Endothelial cell of umbilical vein (primary cell): ENCODE data around the gene AUTS2. TPM values are rescaled to one million over a fixed set of nuclear protein-coding genes. Genes with fewer than 3 reads are reported as not detected.

Experiments
- BruUV-seq: library from RNA; stranded (reverse); fragments of 400-500 nt; replicated peaks from 2 replicates; lab custom pipeline; 2021; lab: Mats Ljungman, UMichigan
- CTCF ChIA-PET: fragments of 300-600, 350-600 bp; sonication (Branson Sonifier 250); formaldehyde crosslinking; loops from one replicate; lab custom pipeline; 2021; ENCODE audit warnings: antibody characterized with exemption, inconsistent platforms; lab: Charles Lee
- POLR2A ChIA-PET: fragments of 300-600, 350-600 bp; sonication (Branson Sonifier 250); formaldehyde crosslinking; loops from one replicate; lab custom pipeline; 2021; ENCODE audit warnings: antibody characterized with exemption, inconsistent platforms; lab: Charles Lee
- DNase-seq: peaks from one replicate; pipeline ENCODE4 v3.0.0-alpha.2; 2011; ENCODE audit warnings: low read depth, low spot score
- FAIRE-seq: peaks from 2 replicates; lab custom pipeline; 2011; peaks lifted over from hg19 to GRCh38; lab: Jason Lieb, UNC
- H2AFZ ChIP-seq: 2 replicates; pipeline ENCODE4 v1.6.0; 2012; ENCODE audit warnings: low read depth, low read length, control low read depth, inconsistent platforms
- H3K27ac ChIP-seq: 2 replicates; pipeline ENCODE4 v1.5.1; 2011; ENCODE audit warnings: low read depth, mild to moderate bottlenecking, control low read depth, low read length, moderate library complexity; ENCODE audit not compliant: insufficient read depth
- H3K27me3 ChIP-seq, 2 experiments: 2 replicates each; pipeline versions ENCODE4 v1.6.0 to v1.6.1; 2011; ENCODE audit warnings: low read length in 2 of 2, mixed read lengths in 1 of 2; ENCODE audit not compliant: control insufficient read depth in 2 of 2, insufficient read depth in 2 of 2
- H3K36me3 ChIP-seq, 2 experiments: 2 replicates in 1 of 2; 3 replicates in 1 of 2; pipeline ENCODE4 v1.5.1; 2011; ENCODE audit warnings: low read length in 2 of 2, mild to moderate bottlenecking in 1 of 2, moderate library complexity in 1 of 2; ENCODE audit not compliant: control insufficient read depth in 2 of 2, insufficient read depth in 2 of 2; ENCODE audit errors: extremely low read depth in 1 of 2
- H3K4me1 ChIP-seq: 3 replicates; pipeline ENCODE4 v1.5.1; 2011; ENCODE audit warnings: mild to moderate bottlenecking, low read length; ENCODE audit not compliant: control insufficient read depth, insufficient read depth; ENCODE audit errors: extremely low read depth
- H3K4me2 ChIP-seq: 2 replicates; pipeline ENCODE4 v1.6.1; 2011; ENCODE audit warnings: low read length, control low read depth, mixed read lengths; ENCODE audit not compliant: insufficient read depth
- H3K4me3 ChIP-seq, 3 experiments: fragments of 200-600 bp in 1 of 3; sonication (generic), shearing (Covaris generic) in 1 of 3; replicated peaks in 1 of 3; 2 replicates each; pipeline ENCODE4 v1.5.1; 2011 to 2016; ENCODE audit warnings: control low read depth in 3 of 3, low read length in 3 of 3, mild to moderate bottlenecking in 2 of 3, inconsistent platforms in 1 of 3, low read depth in 1 of 3, moderate library complexity in 1 of 3; ENCODE audit not compliant: insufficient read depth in 1 of 3
- H3K79me2 ChIP-seq: 2 replicates; pipeline ENCODE4 v1.6.0; 2012; ENCODE audit warnings: low read length, inconsistent platforms; ENCODE audit not compliant: control insufficient read depth, insufficient read depth
- H3K9ac ChIP-seq: replicated peaks from 2 replicates; pipeline ENCODE3; 2011; ENCODE audit warnings: low read length, control low read depth; ENCODE audit not compliant: insufficient read depth; ENCODE audit errors: extremely low read depth
- H3K9me1 ChIP-seq: replicated peaks from 3 replicates; pipeline ENCODE4 v1.6.0; 2011; ENCODE audit warnings: mild to moderate bottlenecking, low read length; ENCODE audit not compliant: control insufficient read depth, insufficient read depth; ENCODE audit errors: extremely low read depth
- H3K9me3 ChIP-seq: replicated peaks from 2 replicates; pipeline ENCODE4 v1.5.1; 2012; ENCODE audit warnings: low read length, inconsistent platforms; ENCODE audit not compliant: control insufficient read depth, insufficient read depth
- H4K20me1 ChIP-seq: replicated peaks from 2 replicates; pipeline ENCODE3; 2011; ENCODE audit warnings: mild to moderate bottlenecking, low read length; ENCODE audit not compliant: control insufficient read depth, insufficient read depth; ENCODE audit errors: extremely low read depth
- EZH2 ChIP-seq: IDR thresholded peaks from 2 replicates; pipeline ENCODE4 v1.6.1; 2012; ENCODE audit warnings: borderline replicate concordance, low read depth, mild to moderate bottlenecking, moderate library complexity, low read length, inconsistent platforms; ENCODE audit not compliant: severe bottlenecking
- FOS ChIP-seq: IDR thresholded peaks from 2 replicates; pipeline ENCODE4 v1.6.1; 2011; ENCODE audit warnings: mild to moderate bottlenecking, low read length, moderate library complexity, borderline replicate concordance; ENCODE audit not compliant: insufficient read depth
- GATA2 ChIP-seq: IDR thresholded peaks from 2 replicates; pipeline ENCODE4 v1.7.0; 2011; ENCODE audit warnings: low read depth, mild to moderate bottlenecking, moderate library complexity, mixed read lengths, low read length; ENCODE audit not compliant: insufficient read length, insufficient read depth
- JUN ChIP-seq: IDR thresholded peaks from 2 replicates; pipeline ENCODE4 v1.6.1; 2011; ENCODE audit warnings: borderline replicate concordance, low read depth; ENCODE audit not compliant: insufficient read length, insufficient read depth
- MYC ChIP-seq: IDR thresholded peaks from one replicate; pipeline ENCODE4 v1.6.1; 2011; ENCODE audit warnings: mild to moderate bottlenecking, low read depth, low read length
- POLR2A ChIP-seq: IDR thresholded peaks from 2 replicates; pipeline ENCODE4 v1.6.1; 2012; ENCODE audit warnings: low read depth, mild to moderate bottlenecking, control low read depth, low read length
- POLR2AphosphoS5 ChIP-seq: IDR thresholded peaks from 2 replicates; pipeline ENCODE4 v1.6.1; 2012; ENCODE audit warnings: low read depth, mild to moderate bottlenecking, control low read depth, low read length, moderate library complexity; ENCODE audit not compliant: insufficient read depth
- dilution Hi-C: fragments of 300-500 bp; cut with MboI; formaldehyde crosslinking; loops from one replicate; pipeline ENCODE4 v1.15.0; 2019; ENCODE audit warnings: low sequenced_read_pairs; ENCODE audit not compliant: extremely low pct_ligation_motif_present
- intact Hi-C: fragments of 100-400 bp; cut with micrococcal nuclease; formaldehyde crosslinking; loops from one replicate; pipeline ENCODE4 v1.10.0; 2022
- polyA plus RNA-seq, 4 experiments: library from polyadenylated mRNA; depleted of rRNA in 3 of 4; stranded (reverse) in 3 of 4; unstranded in 1 of 4; fragments of >200 nt; gene quantifications; 2 replicates each; pipeline versions ENCODE4 v1.2.1 to v1.2.3, GENCODE V29; 2011 to 2012; ENCODE audit warnings: missing spikeins in 1 of 4
- total RNA-seq: library from RNA; stranded (reverse); gene quantifications from 2 replicates; pipeline ENCODE4 v1.2.3, GENCODE V29; 2021
- TF ChIP-seq, protein P1 (sequence below), 2 donors: IDR thresholded peaks; 1 replicate in 1 of 2; 2 replicates in 1 of 2; pipeline ENCODE4 v1.5.1; 2011; ENCODE audit warnings: low read length in 2 of 2, mild to moderate bottlenecking in 2 of 2, moderate library complexity in 2 of 2, control low read depth in 1 of 2, inconsistent platforms in 1 of 2, low read depth in 1 of 2; ENCODE audit not compliant: insufficient read depth in 1 of 2; ENCODE audit errors: extremely low read depth in 1 of 2
- TF ChIP-seq, protein P2 (sequence below): IDR thresholded peaks from 2 replicates; pipeline ENCODE4 v1.6.1; 2011; ENCODE audit not compliant: insufficient read depth, insufficient read length

AUTS2 gene
- total and polyA plus RNA-seq, 2 donors (not counting 3 experiments of a cell fraction or from before 2014, with no cell fraction given): 0.59 to 8.0 TPM

DNA sequence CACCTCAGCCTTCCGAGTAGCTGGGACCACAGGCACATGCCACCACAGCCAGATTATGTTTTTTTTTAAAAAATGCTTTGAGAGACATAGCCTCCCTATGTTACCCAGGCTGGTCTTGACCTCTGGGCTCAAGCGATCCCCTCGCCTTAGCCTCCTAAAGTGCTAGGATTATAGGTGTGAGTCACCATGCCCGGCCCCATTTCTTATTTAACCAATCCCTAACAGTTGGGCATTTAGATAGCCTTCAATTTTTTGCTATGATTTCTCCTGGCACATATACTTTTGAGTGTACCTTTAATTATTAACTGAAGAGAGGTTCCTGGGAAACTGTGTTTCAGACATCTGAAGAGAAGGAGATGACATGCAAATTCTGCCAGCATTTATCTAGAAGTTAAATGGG, 22.6 kb upstream of the AUTS2 start:
- DNase-seq (no peak), FAIRE-seq (no peak)
- no TSS peak for BruUV-seq
- dilution Hi-C loops (no loop called here), intact Hi-C loops (no loop called here)
- H3K9ac ChIP-seq: no peak overlapping the region
- H3K9me3 ChIP-seq: no peaks in the 10 kb centered on the region
- no peak overlapping the region for H3K4me3 ChIP-seq
- no peak overlapping the region for H3K27ac ChIP-seq
- ChIA-PET CTCF (no interaction called here), POLR2A (no interaction called here)
- H3K79me2 ChIP-seq: no peaks in the 10 kb centered on the region
- TF ChIP-seq JUN: no peak
- TF ChIP-seq, protein P1, sequence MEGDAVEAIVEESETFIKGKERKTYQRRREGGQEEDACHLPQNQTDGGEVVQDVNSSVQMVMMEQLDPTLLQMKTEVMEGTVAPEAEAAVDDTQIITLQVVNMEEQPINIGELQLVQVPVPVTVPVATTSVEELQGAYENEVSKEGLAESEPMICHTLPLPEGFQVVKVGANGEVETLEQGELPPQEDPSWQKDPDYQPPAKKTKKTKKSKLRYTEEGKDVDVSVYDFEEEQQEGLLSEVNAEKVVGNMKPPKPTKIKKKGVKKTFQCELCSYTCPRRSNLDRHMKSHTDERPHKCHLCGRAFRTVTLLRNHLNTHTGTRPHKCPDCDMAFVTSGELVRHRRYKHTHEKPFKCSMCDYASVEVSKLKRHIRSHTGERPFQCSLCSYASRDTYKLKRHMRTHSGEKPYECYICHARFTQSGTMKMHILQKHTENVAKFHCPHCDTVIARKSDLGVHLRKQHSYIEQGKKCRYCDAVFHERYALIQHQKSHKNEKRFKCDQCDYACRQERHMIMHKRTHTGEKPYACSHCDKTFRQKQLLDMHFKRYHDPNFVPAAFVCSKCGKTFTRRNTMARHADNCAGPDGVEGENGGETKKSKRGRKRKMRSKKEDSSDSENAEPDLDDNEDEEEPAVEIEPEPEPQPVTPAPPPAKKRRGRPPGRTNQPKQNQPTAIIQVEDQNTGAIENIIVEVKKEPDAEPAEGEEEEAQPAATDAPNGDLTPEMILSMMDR (IDR thresholded peaks at IDR 0.05; ENCODE audit: extremely low read depth in 1 of 2, insufficient read depth in 1 of 2, low read depth in 1 of 2, low read length in 2 of 2): no peak
- TF ChIP-seq POLR2AphosphoS5: no peak
- no peak for TF ChIP-seq FOS
- TF ChIP-seq, protein P2, sequence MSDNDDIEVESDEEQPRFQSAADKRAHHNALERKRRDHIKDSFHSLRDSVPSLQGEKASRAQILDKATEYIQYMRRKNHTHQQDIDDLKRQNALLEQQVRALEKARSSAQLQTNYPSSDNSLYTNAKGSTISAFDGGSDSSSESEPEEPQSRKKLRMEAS: no peak
- H3K36me3 ChIP-seq: no peaks in the 10 kb centered on the region
- H3K9me1 ChIP-seq: no peaks in the 10 kb centered on the region
- no peaks in the 10 kb centered on the region for H3K27me3 ChIP-seq
- no peaks in the 10 kb centered on the region for H3K4me1 ChIP-seq
- no peak overlapping the region for H2AFZ ChIP-seq
- H4K20me1 ChIP-seq: no peaks in the 10 kb centered on the region
- no peak overlapping the region for H3K4me2 ChIP-seq

DNA sequence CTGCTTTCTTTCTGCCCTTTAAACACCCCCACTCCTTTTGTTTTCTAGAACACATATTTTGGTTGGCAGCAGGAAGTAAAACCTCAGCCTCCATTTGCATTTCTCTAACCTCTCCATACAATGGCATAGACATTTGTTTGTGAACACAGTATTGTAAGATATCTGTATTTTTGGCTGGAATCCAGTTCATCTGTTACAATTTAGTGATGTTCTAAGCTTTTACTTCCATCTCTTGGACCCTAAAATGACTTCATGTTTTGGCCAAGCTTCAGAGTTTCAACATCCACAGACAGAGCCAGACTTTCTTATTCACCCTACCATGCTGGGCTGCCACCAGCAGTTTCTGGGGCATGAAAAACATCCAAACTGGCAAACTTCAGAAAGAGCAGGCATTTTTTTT, 21.1 kb upstream of the AUTS2 start:
- dilution Hi-C loops (no loop called here), intact Hi-C loops (no loop called here)
- Histone ChIP-seq H3K27me3 (no peaks in the 10 kb centered on the region), H3K9me1 (no peaks in the 10 kb centered on the region), H3K79me2 (no peaks in the 10 kb centered on the region), H3K36me3 (no peaks in the 10 kb centered on the region), H2AFZ (no peak overlapping the region), H3K9ac (no peak overlapping the region), H3K9me3 (no peaks in the 10 kb centered on the region), H3K4me1 (no peaks in the 10 kb centered on the region), H3K27ac (no peak overlapping the region), H3K4me3 (no peak overlapping the region), H4K20me1 (no peaks in the 10 kb centered on the region), H3K4me2 (no peak overlapping the region)
- FAIRE-seq: no peak
- ChIA-PET CTCF (no interaction called here), POLR2A (no interaction called here)
- BruUV-seq: no TSS peak
- no peak for DNase-seq
- TF ChIP-seq, protein P2: no peak
- TF ChIP-seq MYC (no peak), POLR2AphosphoS5 (no peak), FOS (no peak), POLR2A (no peak), EZH2 (no peak), JUN (no peak), GATA2 (no peak)
- TF ChIP-seq, protein P1 (IDR thresholded peaks at IDR 0.05; ENCODE audit: extremely low read depth in 1 of 2, insufficient read depth in 1 of 2, low read depth in 1 of 2, low read length in 2 of 2): no peak
